Measurements from ENCODE around the gene EFCAB12. TPM values are rescaled to one million over a fixed set of nuclear protein-coding genes. Genes with fewer than 3 reads are reported as not detected.

The EFCAB12 gene
- total RNA-seq, 1 donor from 2014 or later = not detected

- H3K36me3 ChIP-seq (ENCODE audit: control insufficient read depth, insufficient read depth, low read length) = peaks cover 15% of the 10 kb centered on the region
- no peak for FAIRE-seq
- no peak for TF ChIP-seq CTCF (IDR thresholded peaks at IDR 0.05; ENCODE audit: insufficient read depth, low read length, severe bottlenecking)
These were observed 4.2 kb upstream of the EFCAB12 start for GRCh38 chr3:129432671-129433070.

GRCh38 chr3:129432036-129432435 is 3.6 kb upstream of the EFCAB12 start:
- DNase-seq (ENCODE audit: low read depth) (no peak), FAIRE-seq (no peak)
- Histone ChIP-seq H3K4me3 (ENCODE audit: low read depth, low read length) (no peak overlapping the region), H3K27me3 (ENCODE audit: control insufficient read depth, insufficient read depth, low read length) (no peaks in the 10 kb centered on the region), H3K36me3 (ENCODE audit: control insufficient read depth, insufficient read depth, low read length) (peaks cover 15% of the 10 kb centered on the region)
- TF ChIP-seq CTCF (IDR thresholded peaks at IDR 0.05; ENCODE audit: insufficient read depth, low read length, severe bottlenecking) = no peak

More at GRCh38 chr3:129432671-129433070, 4.2 kb upstream of the EFCAB12 start:
- Histone ChIP-seq H3K27me3 (ENCODE audit: control insufficient read depth, insufficient read depth, low read length) (no peaks in the 10 kb centered on the region), H3K4me3 (ENCODE audit: low read depth, low read length) (no peak overlapping the region)
- no peak for DNase-seq (ENCODE audit: low read depth)

- DNase-seq (ENCODE audit: low read depth) (no peak), FAIRE-seq (no peak)
- Histone ChIP-seq H3K36me3 (ENCODE audit: control insufficient read depth, insufficient read depth, low read length) (peaks cover 13% of the 10 kb centered on the region), H3K27me3 (ENCODE audit: control insufficient read depth, insufficient read depth, low read length) (no peaks in the 10 kb centered on the region), H3K4me3 (ENCODE audit: low read depth, low read length) (no peak overlapping the region)
- TF ChIP-seq CTCF (IDR thresholded peaks at IDR 0.05; ENCODE audit: insufficient read depth, low read length, severe bottlenecking) = no peak
These were observed 1.2 kb upstream of the EFCAB12 start for GRCh38 chr3:129429602-129430001.

- Histone ChIP-seq H3K36me3 (ENCODE audit: control insufficient read depth, insufficient read depth, low read length) (peaks cover 13% of the 10 kb centered on the region), H3K27me3 (ENCODE audit: control insufficient read depth, insufficient read depth, low read length) (no peaks in the 10 kb centered on the region), H3K4me3 (ENCODE audit: low read depth, low read length) (no peak overlapping the region)
- FAIRE-seq (no peak), DNase-seq (ENCODE audit: low read depth) (no peak)
- TF ChIP-seq CTCF (IDR thresholded peaks at IDR 0.05; ENCODE audit: insufficient read depth, low read length, severe bottlenecking) = no peak
These were observed 630 bp upstream of the EFCAB12 start for GRCh38 chr3:129429080-129429451.

GRCh38 chr3:129428007-129428375 is 445 bp downstream of the EFCAB12 start:
- Histone ChIP-seq H3K27me3 (ENCODE audit: control insufficient read depth, insufficient read depth, low read length) (no peaks in the 10 kb centered on the region), H3K4me3 (ENCODE audit: low read depth, low read length) (peak overlapping the region; percentile 50), H3K36me3 (ENCODE audit: control insufficient read depth, insufficient read depth, low read length) (peaks cover 11% of the 10 kb centered on the region)
- TF ChIP-seq CTCF (IDR thresholded peaks at IDR 0.05; ENCODE audit: insufficient read depth, low read length, severe bottlenecking) = no peak
- no peak for DNase-seq (ENCODE audit: low read depth)
- no peak for FAIRE-seq

- H3K4me3 ChIP-seq (ENCODE audit: low read depth, low read length) = no peak overlapping the region
- H3K36me3 ChIP-seq (ENCODE audit: control insufficient read depth, insufficient read depth, low read length) = no peaks in the 10 kb centered on the region
- FAIRE-seq (no peak), DNase-seq (ENCODE audit: low read depth) (no peak)
- no peaks in the 10 kb centered on the region for H3K27me3 ChIP-seq (ENCODE audit: control insufficient read depth, insufficient read depth, low read length)
- no peak for TF ChIP-seq CTCF (IDR thresholded peaks at IDR 0.05; ENCODE audit: insufficient read depth, low read length, severe bottlenecking)
These were observed 2.8 kb downstream of the EFCAB12 start for GRCh38 chr3:129425619-129426018.
